Measurements from ENCODE around the gene KIAA1328.

DNA sequence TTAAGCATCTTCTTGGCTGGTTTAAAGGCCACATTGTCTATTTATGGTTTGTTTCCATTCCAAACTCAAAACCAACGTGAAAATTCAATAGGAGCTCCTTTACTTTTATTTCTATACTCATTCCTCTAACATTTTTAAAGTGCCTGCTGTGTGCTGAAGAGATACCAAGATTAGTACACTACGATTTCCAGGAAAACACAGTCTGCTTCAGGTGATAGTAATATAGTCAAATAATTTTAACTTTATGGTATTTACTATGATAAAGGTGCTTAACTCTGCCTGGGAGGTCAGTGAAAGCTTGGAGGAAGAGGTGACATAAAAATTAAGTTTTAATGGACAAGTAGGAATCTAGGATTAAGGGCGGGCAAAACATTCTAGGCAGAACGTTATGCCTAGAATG is 121.4 kb downstream of the KIAA1328 start:
- TF ChIP-seq, protein P1, sequence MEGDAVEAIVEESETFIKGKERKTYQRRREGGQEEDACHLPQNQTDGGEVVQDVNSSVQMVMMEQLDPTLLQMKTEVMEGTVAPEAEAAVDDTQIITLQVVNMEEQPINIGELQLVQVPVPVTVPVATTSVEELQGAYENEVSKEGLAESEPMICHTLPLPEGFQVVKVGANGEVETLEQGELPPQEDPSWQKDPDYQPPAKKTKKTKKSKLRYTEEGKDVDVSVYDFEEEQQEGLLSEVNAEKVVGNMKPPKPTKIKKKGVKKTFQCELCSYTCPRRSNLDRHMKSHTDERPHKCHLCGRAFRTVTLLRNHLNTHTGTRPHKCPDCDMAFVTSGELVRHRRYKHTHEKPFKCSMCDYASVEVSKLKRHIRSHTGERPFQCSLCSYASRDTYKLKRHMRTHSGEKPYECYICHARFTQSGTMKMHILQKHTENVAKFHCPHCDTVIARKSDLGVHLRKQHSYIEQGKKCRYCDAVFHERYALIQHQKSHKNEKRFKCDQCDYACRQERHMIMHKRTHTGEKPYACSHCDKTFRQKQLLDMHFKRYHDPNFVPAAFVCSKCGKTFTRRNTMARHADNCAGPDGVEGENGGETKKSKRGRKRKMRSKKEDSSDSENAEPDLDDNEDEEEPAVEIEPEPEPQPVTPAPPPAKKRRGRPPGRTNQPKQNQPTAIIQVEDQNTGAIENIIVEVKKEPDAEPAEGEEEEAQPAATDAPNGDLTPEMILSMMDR (IDR thresholded peaks at IDR 0.05): no peak
- TF ChIP-seq EP300 (IDR thresholded peaks at IDR 0.05) (no peak), RCOR1 (IDR thresholded peaks at IDR 0.05; ENCODE audit: low read depth, low read length) (no peak), GATA3 (IDR thresholded peaks at IDR 0.05; ENCODE audit: borderline replicate concordance) (no peak), HOXB5 (CRISPR knock-in tag; IDR thresholded peaks at IDR 0.05) (no peak), SREBF2 (IDR thresholded peaks at IDR 0.05) (no peak), JUNB (IDR thresholded peaks at IDR 0.05) (no peak), POLR2A (IDR thresholded peaks at IDR 0.05; ENCODE audit: low read length) (no peak), CBX2 (IDR thresholded peaks at IDR 0.05; ENCODE audit: borderline replicate concordance, low read depth) (no peak), MAFK (IDR thresholded peaks at IDR 0.05; ENCODE audit: partially characterized antibody) (no peak)
- TF ChIP-seq, protein P2, sequence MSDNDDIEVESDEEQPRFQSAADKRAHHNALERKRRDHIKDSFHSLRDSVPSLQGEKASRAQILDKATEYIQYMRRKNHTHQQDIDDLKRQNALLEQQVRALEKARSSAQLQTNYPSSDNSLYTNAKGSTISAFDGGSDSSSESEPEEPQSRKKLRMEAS (IDR thresholded peaks at IDR 0.05): no peak
